Measurements from ENCODE around the gene ADAP1.
"Not testable (repeated sequence)": the region's sequence is repeated elsewhere in the genome, so short reads cannot be mapped to it uniquely, and the experiment has no call there.

ADAP1 gene

GRCh38 chr7:974820-975681, 20.6 kb upstream of the ADAP1 start, which contains the start of gene COX19:
Gene COX19, minus strand, starts transcription at chr7:975549. Its CDS starts 40 bp downstream, at chr7:975509.
- DNase-seq (ENCODE audit: low read depth) = peak; percentile 79

- DNase-seq (ENCODE audit: low read depth) = no peak
Observed at GRCh38 chr7:974172-974571, 19.7 kb upstream of the ADAP1 start.

- DNase-seq (ENCODE audit: low read depth) = no peak
Observed at GRCh38 chr7:973312-973711, 18.8 kb upstream of the ADAP1 start.

GRCh38 chr7:972676-973309, 18.3 kb upstream of the ADAP1 start:
- DNase-seq (ENCODE audit: low read depth) = no peak

GRCh38 chr7:972110-972509, 17.6 kb upstream of the ADAP1 start:
- DNase-seq (ENCODE audit: low read depth) = no peak

GRCh38 chr7:970744-971143, 16.3 kb upstream of the ADAP1 start:
- no peak for DNase-seq (ENCODE audit: low read depth)

- no peak for DNase-seq (ENCODE audit: low read depth)
Observed at GRCh38 chr7:969403-969802, 14.9 kb upstream of the ADAP1 start.

GRCh38 chr7:968205-969105, 14.0 kb upstream of the ADAP1 start:
- DNase-seq (ENCODE audit: low read depth) = no peak

- DNase-seq (ENCODE audit: low read depth) = no peak
Observed at GRCh38 chr7:967361-968082, 13.0 kb upstream of the ADAP1 start.

- DNase-seq (ENCODE audit: low read depth) = no peak
Observed at GRCh38 chr7:966291-967069, 12.0 kb upstream of the ADAP1 start.

- no peak for DNase-seq (ENCODE audit: low read depth)
Observed at GRCh38 chr7:964401-965231, 10.1 kb upstream of the ADAP1 start.

- DNase-seq (ENCODE audit: low read depth) = no peak
Observed at GRCh38 chr7:963236-964078, 9.0 kb upstream of the ADAP1 start.

GRCh38 chr7:962401-963081, 8.1 kb upstream of the ADAP1 start:
- DNase-seq (ENCODE audit: low read depth) = no peak

- DNase-seq (ENCODE audit: low read depth) = no peak
Observed at GRCh38 chr7:961546-962400, 7.3 kb upstream of the ADAP1 start.

GRCh38 chr7:960972-961371, 6.5 kb upstream of the ADAP1 start:
- DNase-seq (ENCODE audit: low read depth) = not testable (repeated sequence)

- no peak for DNase-seq (ENCODE audit: low read depth)
Observed at GRCh38 chr7:960269-960871, 5.9 kb upstream of the ADAP1 start.

GRCh38 chr7:959740-960139, 5.3 kb upstream of the ADAP1 start:
- DNase-seq (ENCODE audit: low read depth) = not testable (repeated sequence)
